ENCODE results near the gene GPC5. TPM values are rescaled to one million over a fixed set of nuclear protein-coding genes. Genes with fewer than 3 reads are reported as not detected.

GPC5 gene
- total and polyA plus RNA-seq, 4 donors = 0.51 to 22.4 (median 2.0) TPM

DNA sequence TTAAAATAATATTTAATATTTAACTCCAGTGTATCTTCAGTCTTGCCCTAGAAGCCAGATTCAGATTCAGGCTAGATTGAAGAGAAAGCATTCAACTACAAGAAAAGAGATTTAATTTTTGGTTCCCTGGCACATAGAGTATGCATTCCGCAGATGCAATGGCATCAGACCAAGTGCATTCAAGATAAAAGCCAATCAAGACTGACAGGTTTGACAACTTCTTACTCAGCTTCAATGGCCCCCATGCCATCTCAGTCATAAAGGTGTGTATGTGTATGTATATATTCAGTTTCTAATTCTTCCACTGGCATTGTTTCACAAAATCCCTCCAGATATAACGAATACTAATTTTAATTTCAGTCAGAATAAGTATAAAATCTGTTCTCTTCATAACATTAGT is 1177.4 kb downstream of the GPC5 start:
- no peak for DNase-seq (ENCODE audit: low spot score)
- H3K36me3 ChIP-seq (ENCODE audit: control insufficient read depth in 4 of 4, insufficient read depth in 3 of 4, low read depth in 1 of 4, low read length in 3 of 4) = no peaks in the 10 kb centered on the region
- no peak overlapping the region for H3K9ac ChIP-seq (ENCODE audit: low read depth in 1 of 2, low read length in 2 of 2)
- TF ChIP-seq TAF1 (conservative IDR thresholded peaks at IDR 0.05) = no peak
- TF ChIP-seq RXRA (IDR thresholded peaks at IDR 0.05) = no peak
- TF ChIP-seq NR2F2 (IDR thresholded peaks at IDR 0.05) = no peak
- TF ChIP-seq, protein P1, sequence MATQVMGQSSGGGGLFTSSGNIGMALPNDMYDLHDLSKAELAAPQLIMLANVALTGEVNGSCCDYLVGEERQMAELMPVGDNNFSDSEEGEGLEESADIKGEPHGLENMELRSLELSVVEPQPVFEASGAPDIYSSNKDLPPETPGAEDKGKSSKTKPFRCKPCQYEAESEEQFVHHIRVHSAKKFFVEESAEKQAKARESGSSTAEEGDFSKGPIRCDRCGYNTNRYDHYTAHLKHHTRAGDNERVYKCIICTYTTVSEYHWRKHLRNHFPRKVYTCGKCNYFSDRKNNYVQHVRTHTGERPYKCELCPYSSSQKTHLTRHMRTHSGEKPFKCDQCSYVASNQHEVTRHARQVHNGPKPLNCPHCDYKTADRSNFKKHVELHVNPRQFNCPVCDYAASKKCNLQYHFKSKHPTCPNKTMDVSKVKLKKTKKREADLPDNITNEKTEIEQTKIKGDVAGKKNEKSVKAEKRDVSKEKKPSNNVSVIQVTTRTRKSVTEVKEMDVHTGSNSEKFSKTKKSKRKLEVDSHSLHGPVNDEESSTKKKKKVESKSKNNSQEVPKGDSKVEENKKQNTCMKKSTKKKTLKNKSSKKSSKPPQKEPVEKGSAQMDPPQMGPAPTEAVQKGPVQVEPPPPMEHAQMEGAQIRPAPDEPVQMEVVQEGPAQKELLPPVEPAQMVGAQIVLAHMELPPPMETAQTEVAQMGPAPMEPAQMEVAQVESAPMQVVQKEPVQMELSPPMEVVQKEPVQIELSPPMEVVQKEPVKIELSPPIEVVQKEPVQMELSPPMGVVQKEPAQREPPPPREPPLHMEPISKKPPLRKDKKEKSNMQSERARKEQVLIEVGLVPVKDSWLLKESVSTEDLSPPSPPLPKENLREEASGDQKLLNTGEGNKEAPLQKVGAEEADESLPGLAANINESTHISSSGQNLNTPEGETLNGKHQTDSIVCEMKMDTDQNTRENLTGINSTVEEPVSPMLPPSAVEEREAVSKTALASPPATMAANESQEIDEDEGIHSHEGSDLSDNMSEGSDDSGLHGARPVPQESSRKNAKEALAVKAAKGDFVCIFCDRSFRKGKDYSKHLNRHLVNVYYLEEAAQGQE (IDR thresholded peaks at IDR 0.05) = no peak
- no peak for TF ChIP-seq CTCF (IDR thresholded peaks at IDR 0.05; ENCODE audit: low read depth, low read length, missing input control)
- no peak for TF ChIP-seq HNF4A (conservative IDR thresholded peaks at IDR 0.05)
- no peaks in the 10 kb centered on the region for H3K27me3 ChIP-seq (ENCODE audit: control insufficient read depth in 4 of 4, insufficient read depth in 4 of 4, low read length in 3 of 4)
- 80% methylated on average over 2 of the region's 2 CpGs for WGBS
- no peak overlapping the region for H3K27ac ChIP-seq (ENCODE audit: low read depth in 1 of 2, low read length in 2 of 2)
- H3K9me3 ChIP-seq (ENCODE audit: control insufficient read depth in 4 of 4, low read length in 3 of 4) = no peaks in the 10 kb centered on the region
- H3K4me3 ChIP-seq (ENCODE audit: low read depth in 1 of 3, low read length in 3 of 3) = no peak overlapping the region
- no peaks in the 10 kb centered on the region for H3K4me1 ChIP-seq (ENCODE audit: control insufficient read depth in 4 of 4, insufficient read depth in 4 of 4, low read length in 3 of 4)

GRCh38 chr13:92578358-92578757 is 1179.9 kb downstream of the GPC5 start:
- Histone ChIP-seq H3K9me3 (ENCODE audit: control insufficient read depth in 4 of 4, low read length in 3 of 4) (peaks cover 0 to under 1% (median 0%) of the 10 kb centered on the region in 4 donors), H3K27me3 (ENCODE audit: control insufficient read depth in 4 of 4, insufficient read depth in 4 of 4, low read length in 3 of 4) (no peaks in the 10 kb centered on the region), H3K9ac (ENCODE audit: low read depth in 1 of 2, low read length in 2 of 2) (no peak overlapping the region), H3K27ac (ENCODE audit: low read depth in 1 of 2, low read length in 2 of 2) (no peak overlapping the region), H3K36me3 (ENCODE audit: control insufficient read depth in 4 of 4, insufficient read depth in 3 of 4, low read depth in 1 of 4, low read length in 3 of 4) (no peaks in the 10 kb centered on the region), H3K4me3 (ENCODE audit: low read depth in 1 of 3, low read length in 3 of 3) (no peak overlapping the region), H3K4me1 (ENCODE audit: control insufficient read depth in 4 of 4, insufficient read depth in 4 of 4, low read length in 3 of 4) (no peaks in the 10 kb centered on the region)
- TF ChIP-seq FOXA2 (IDR thresholded peaks at IDR 0.05) (no peak), CTCF (IDR thresholded peaks at IDR 0.05; ENCODE audit: low read depth, low read length, missing input control) (no peak), YY1 (IDR thresholded peaks at IDR 0.05) (no peak), FOXA1 (IDR thresholded peaks at IDR 0.05) (no peak), TAF1 (conservative IDR thresholded peaks at IDR 0.05) (no peak), EGR1 (IDR thresholded peaks at IDR 0.05; ENCODE audit: low read depth in 2 of 2) (no peak), NR2F2 (IDR thresholded peaks at IDR 0.05) (no peak), ZBTB33 (IDR thresholded peaks at IDR 0.05) (no peak), JUND (IDR thresholded peaks at IDR 0.05) (no peak), ATF3 (IDR thresholded peaks at IDR 0.05) (no peak), SP1 (IDR thresholded peaks at IDR 0.05) (no peak), HNF4A (conservative IDR thresholded peaks at IDR 0.05) (no peak), RXRA (IDR thresholded peaks at IDR 0.05) (no peak)
- TF ChIP-seq, protein P1 (IDR thresholded peaks at IDR 0.05) = no peak
- TF ChIP-seq, protein P2, sequence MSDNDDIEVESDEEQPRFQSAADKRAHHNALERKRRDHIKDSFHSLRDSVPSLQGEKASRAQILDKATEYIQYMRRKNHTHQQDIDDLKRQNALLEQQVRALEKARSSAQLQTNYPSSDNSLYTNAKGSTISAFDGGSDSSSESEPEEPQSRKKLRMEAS (IDR thresholded peaks at IDR 0.05) = no peak
- WGBS = 91% methylated on average over 6 of the region's 6 CpGs
- DNase-seq (ENCODE audit: low spot score) = no peak
